GM12872 (cell line): ENCODE results near the gene MMP14.
A peak's percentile ranks its signal among the peaks of the same experiment; 100 is the strongest.

Source experiments
- CTCF ChIP-seq: IDR thresholded peaks from 3 replicates; pipeline ENCODE4 v1.5.1; 2011; ENCODE audit warnings: low read depth, mild to moderate bottlenecking, low read length, moderate library complexity; ENCODE audit not compliant: insufficient read depth

Gene MMP14

GRCh38 chr14:22808388-22809209 is 27.8 kb upstream of the MMP14 start:
- TF ChIP-seq CTCF, result no peak

GRCh38 chr14:22811722-22812121 is 24.7 kb upstream of the MMP14 start:
- TF ChIP-seq CTCF, result no peak

- peak; percentile 36; the same call in 1 of the 3 replicates for TF ChIP-seq CTCF
These were observed 23.6 kb upstream of the MMP14 start for GRCh38 chr14:22812744-22813143.

- TF ChIP-seq CTCF, result no peak
These were observed 23.2 kb upstream of the MMP14 start for GRCh38 chr14:22813145-22813544.

- no peak for TF ChIP-seq CTCF
These were observed 22.0 kb upstream of the MMP14 start for GRCh38 chr14:22814373-22814772.

GRCh38 chr14:22814941-22815713 is 21.3 kb upstream of the MMP14 start, which contains the start of gene SLC7A7:
TSS of gene SLC7A7 (minus strand) at chr14:22815435. CDS start at chr14:22813398, 2,037 bp downstream.
- TF ChIP-seq CTCF, result no peak

GRCh38 chr14:22819151-22819988 is 17.0 kb upstream of the MMP14 start:
- TF ChIP-seq CTCF, result no peak
